MM.1S (cell line): ENCODE data around the gene ZNF3.

Experiments
- DNase-seq: peaks from one replicate; pipeline ENCODE4 v3.0.0-alpha.2; 2015
- H2AFZ ChIP-seq: fragments of 300-600 bp; sonication (generic); 2 replicates; pipeline ENCODE4 v1.6.0; 2016; ENCODE audit warnings: antibody characterized with exemption, low read length
- H3F3A ChIP-seq: fragments of 300-600 bp; sonication (generic); 2 replicates; pipeline ENCODE4 v1.6.1; 2016; ENCODE audit warnings: mild to moderate bottlenecking, antibody characterized with exemption, low read length, moderate library complexity, mixed read lengths; ENCODE audit not compliant: insufficient read depth
- H3K27ac ChIP-seq: fragments of 300-600 bp; sonication (generic); 2 replicates; pipeline ENCODE4 v1.5.1; 2016; ENCODE audit warnings: mild to moderate bottlenecking, low read length
- H3K27me3 ChIP-seq: fragments of 300-600 bp; sonication (generic); replicated peaks from 2 replicates; pipeline ENCODE4 v1.6.0; 2016; ENCODE audit warnings: low read length; ENCODE audit not compliant: insufficient read depth
- H3K36me3 ChIP-seq: fragments of 300-600 bp; sonication (generic); replicated peaks from 2 replicates; pipeline ENCODE4 v1.6.1; 2016; ENCODE audit warnings: mild to moderate bottlenecking, low read length, mixed read lengths; ENCODE audit not compliant: insufficient read depth
- H3K4me1 ChIP-seq: fragments of 300-600 bp; sonication (generic); 2 replicates; pipeline ENCODE4 v1.6.1; 2016; ENCODE audit warnings: low read length, mixed read lengths
- H3K4me2 ChIP-seq: fragments of 300-600 bp; sonication (generic); 2 replicates; pipeline ENCODE4 v1.6.0; 2016; ENCODE audit warnings: low read depth, low read length
- H3K4me3 ChIP-seq: fragments of 300-600 bp; sonication (generic); 2 replicates; pipeline ENCODE4 v1.5.1; 2016; ENCODE audit warnings: low read length, mixed read lengths
- H3K79me2 ChIP-seq: fragments of 300-600 bp; sonication (generic); 2 replicates; pipeline ENCODE4 v1.6.1; 2016; ENCODE audit warnings: mixed run types, low read length, mixed read lengths
- H3K9ac ChIP-seq: fragments of 300-600 bp; sonication (generic); 2 replicates; pipeline ENCODE4 v1.6.1; 2016; ENCODE audit warnings: low read length, mixed read lengths
- H3K9me2 ChIP-seq: fragments of 300-600 bp; sonication (generic); replicated peaks from 2 replicates; pipeline ENCODE4 v1.6.1; 2016; ENCODE audit warnings: mild to moderate bottlenecking, low read length, mixed read lengths; ENCODE audit not compliant: insufficient read depth
- H3K9me3 ChIP-seq: fragments of 300-600 bp; sonication (generic); replicated peaks from 2 replicates; pipeline ENCODE4 v1.6.1; 2016; ENCODE audit warnings: mild to moderate bottlenecking, low read length, mixed read lengths; ENCODE audit not compliant: insufficient read depth
- H4K20me1 ChIP-seq: fragments of 300-600 bp; sonication (generic); 2 replicates; pipeline ENCODE4 v1.6.1; 2016; ENCODE audit warnings: mild to moderate bottlenecking, low read length, moderate library complexity, mixed read lengths; ENCODE audit not compliant: insufficient read depth
- CTCF ChIP-seq: fragments of 300-600 bp; sonication (generic); IDR thresholded peaks from 2 replicates; pipeline ENCODE4 v1.5.1; 2016; ENCODE audit warnings: antibody characterized with exemption, low read length, mixed read lengths
- EZH2 ChIP-seq: fragments of 300-600 bp; sonication (generic); optimal IDR thresholded peaks from 2 replicates; pipeline ENCODE3; 2017; ENCODE audit warnings: low read depth, mild to moderate bottlenecking, antibody characterized with exemption, low read length, mixed read lengths
- EZH2phosphoT487 ChIP-seq: fragments of 300-600 bp; sonication (generic); IDR thresholded peaks from 2 replicates; pipeline ENCODE4 v1.6.1; 2018; ENCODE audit warnings: antibody characterized with exemption, low read length

Gene ZNF3

GRCh38 chr7:100124301-100125230 lies 43.0 kb upstream of the ZNF3 start:
- peaks cover 26% of the 10 kb centered on the region for H3F3A ChIP-seq
- H4K20me1 ChIP-seq: no peaks in the 10 kb centered on the region
- TF ChIP-seq EZH2phosphoT487: no peak
- no peak for TF ChIP-seq EZH2
- TF ChIP-seq CTCF: no peak
- peaks cover 16% of the 10 kb centered on the region for H3K4me1 ChIP-seq
- no peaks in the 10 kb centered on the region for H3K27me3 ChIP-seq
- H3K9ac ChIP-seq: no peak overlapping the region
- peaks cover 7% of the 10 kb centered on the region; the same call in 1 of the 2 replicates for H3K79me2 ChIP-seq
- H3K4me2 ChIP-seq: no peak overlapping the region
- no peaks in the 10 kb centered on the region for H3K9me3 ChIP-seq
- no peak overlapping the region for H2AFZ ChIP-seq
- no peaks in the 10 kb centered on the region for H3K9me2 ChIP-seq
- DNase-seq: no peak
- no peaks in the 10 kb centered on the region for H3K36me3 ChIP-seq
- no peak overlapping the region for H3K4me3 ChIP-seq
- no peak overlapping the region for H3K27ac ChIP-seq

GRCh38 chr7:100122568-100122967 lies 41.0 kb upstream of the ZNF3 start:
- no peak for DNase-seq
- H4K20me1 ChIP-seq: no peaks in the 10 kb centered on the region
- H3K4me1 ChIP-seq: 0 out of 2 replicates have a peak, but pooled peaks cover 6% of the 10 kb centered on the region
- no peaks in the 10 kb centered on the region for H3K9me2 ChIP-seq
- no peaks in the 10 kb centered on the region for H3K9me3 ChIP-seq
- H2AFZ ChIP-seq: no peak overlapping the region
- H3K27me3 ChIP-seq: no peaks in the 10 kb centered on the region
- H3K4me2 ChIP-seq: no peak overlapping the region
- no peaks in the 10 kb centered on the region for H3K36me3 ChIP-seq
- no peak overlapping the region for H3K4me3 ChIP-seq
- no peak overlapping the region for H3K9ac ChIP-seq
- TF ChIP-seq EZH2phosphoT487: no peak
- no peak for TF ChIP-seq CTCF
- no peak for TF ChIP-seq EZH2
- H3K27ac ChIP-seq: no peak overlapping the region
- H3K79me2 ChIP-seq: peaks cover 18% of the 10 kb centered on the region
- peaks cover 22% of the 10 kb centered on the region for H3F3A ChIP-seq

- Histone ChIP-seq H3K9ac (no peak overlapping the region), H2AFZ (no peak overlapping the region), H3K4me3 (no peak overlapping the region), H3K4me1 (0 out of 2 replicates have a peak, but pooled peaks cover 6% of the 10 kb centered on the region), H3K79me2 (peaks cover 18% of the 10 kb centered on the region), H4K20me1 (no peaks in the 10 kb centered on the region), H3K9me3 (no peaks in the 10 kb centered on the region), H3K4me2 (no peak overlapping the region), H3F3A (peaks cover 22% of the 10 kb centered on the region), H3K27me3 (no peaks in the 10 kb centered on the region), H3K9me2 (no peaks in the 10 kb centered on the region), H3K36me3 (no peaks in the 10 kb centered on the region), H3K27ac (no peak overlapping the region)
- TF ChIP-seq EZH2 (no peak), CTCF (no peak), EZH2phosphoT487 (no peak)
- DNase-seq: no peak
Observed at GRCh38 chr7:100122067-100122466, 40.5 kb upstream of the ZNF3 start.
